Islet precursor cell (in vitro differentiated cells): ENCODE data around the gene LTBP4.

ENCODE experiments used
- DNase-seq: peaks from one replicate; pipeline ENCODE4 v3.0.0-alpha.2; 2018

LTBP4 gene

GRCh38 chr19:40671404-40671803 is 70.2 kb downstream of the LTBP4 start:
- DNase-seq: no peak

GRCh38 chr19:40672038-40672437 is 70.9 kb downstream of the LTBP4 start:
- DNase-seq: no peak

- DNase-seq: no peak
Measured at GRCh38 chr19:40672573-40673299, 71.6 kb downstream of the LTBP4 start.

GRCh38 chr19:40673397-40673796 is 72.2 kb downstream of the LTBP4 start:
- DNase-seq: peak; percentile 39

GRCh38 chr19:40674291-40674690 is 73.1 kb downstream of the LTBP4 start:
- peak; percentile 37 for DNase-seq

GRCh38 chr19:40677156-40677555 is 76.0 kb downstream of the LTBP4 start:
- DNase-seq: peak; percentile 46
